ENCODE results near the gene SEC16A.

SEC16A gene

GRCh38 chr9:136396219-136396515 is 86.7 kb downstream of the SEC16A start:
- no peak overlapping the region for H3K27ac ChIP-seq (ENCODE audit: low read length)
- peaks cover 11% of the 10 kb centered on the region for H3K4me1 ChIP-seq (ENCODE audit: low read length)
- H3F3A ChIP-seq (ENCODE audit: insufficient read depth, low read length) = no peaks in the 10 kb centered on the region
- TF ChIP-seq EZH2 (optimal IDR thresholded peaks at IDR 0.05; ENCODE audit: low read depth, low read length) (no peak), EZH2phosphoT487 (IDR thresholded peaks at IDR 0.05; ENCODE audit: low read length) (no peak), CTCF (IDR thresholded peaks at IDR 0.05; ENCODE audit: low read length) (no peak)
- H3K9me2 ChIP-seq (replicated peaks; ENCODE audit: insufficient read depth, low read length) = no peaks in the 10 kb centered on the region
- H3K9ac ChIP-seq (ENCODE audit: low read length) = no peak overlapping the region
- peaks cover 4% of the 10 kb centered on the region; the same call in 1 of the 2 replicates for H3K36me3 ChIP-seq (replicated peaks; ENCODE audit: insufficient read depth, low read length)
- H3K4me3 ChIP-seq (ENCODE audit: low read length) = no peak overlapping the region
- no peaks in the 10 kb centered on the region for H3K27me3 ChIP-seq (replicated peaks; ENCODE audit: insufficient read depth, low read length)
- H3K9me3 ChIP-seq (replicated peaks; ENCODE audit: insufficient read depth, low read length) = no peaks in the 10 kb centered on the region
- H3K79me2 ChIP-seq (ENCODE audit: low read length) = peaks cover 29% of the 10 kb centered on the region
- no peak overlapping the region for H2AFZ ChIP-seq (ENCODE audit: low read length)
- no peak for DNase-seq
- no peak overlapping the region for H3K4me2 ChIP-seq (ENCODE audit: low read depth, low read length)
- H4K20me1 ChIP-seq (ENCODE audit: insufficient read depth, low read length) = no peaks in the 10 kb centered on the region

GRCh38 chr9:136395345-136396218 is 87.3 kb downstream of the SEC16A start:
- Histone ChIP-seq H3K4me1 (ENCODE audit: low read length) (peaks cover 9% of the 10 kb centered on the region), H2AFZ (ENCODE audit: low read length) (no peak overlapping the region), H3K9me3 (replicated peaks; ENCODE audit: insufficient read depth, low read length) (no peaks in the 10 kb centered on the region), H3K9ac (ENCODE audit: low read length) (no peak overlapping the region), H3K36me3 (replicated peaks; ENCODE audit: insufficient read depth, low read length) (peaks cover 4% of the 10 kb centered on the region; the same call in 1 of the 2 replicates), H3K79me2 (ENCODE audit: low read length) (peaks cover 29% of the 10 kb centered on the region), H3F3A (ENCODE audit: insufficient read depth, low read length) (no peaks in the 10 kb centered on the region), H4K20me1 (ENCODE audit: insufficient read depth, low read length) (no peaks in the 10 kb centered on the region), H3K27ac (ENCODE audit: low read length) (no peak overlapping the region), H3K4me3 (ENCODE audit: low read length) (no peak overlapping the region), H3K27me3 (replicated peaks; ENCODE audit: insufficient read depth, low read length) (no peaks in the 10 kb centered on the region), H3K4me2 (ENCODE audit: low read depth, low read length) (no peak overlapping the region), H3K9me2 (replicated peaks; ENCODE audit: insufficient read depth, low read length) (no peaks in the 10 kb centered on the region)
- no peak for TF ChIP-seq CTCF (IDR thresholded peaks at IDR 0.05; ENCODE audit: low read length)
- no peak for TF ChIP-seq EZH2 (optimal IDR thresholded peaks at IDR 0.05; ENCODE audit: low read depth, low read length)
- TF ChIP-seq EZH2phosphoT487 (IDR thresholded peaks at IDR 0.05; ENCODE audit: low read length) = no peak
- no peak for DNase-seq

GRCh38 chr9:136395020-136395340 is 87.9 kb downstream of the SEC16A start:
- Histone ChIP-seq H3K27ac (ENCODE audit: low read length) (no peak overlapping the region), H3K9ac (ENCODE audit: low read length) (no peak overlapping the region), H3K4me2 (ENCODE audit: low read depth, low read length) (no peak overlapping the region), H3K9me2 (replicated peaks; ENCODE audit: insufficient read depth, low read length) (no peaks in the 10 kb centered on the region), H3F3A (ENCODE audit: insufficient read depth, low read length) (no peaks in the 10 kb centered on the region), H3K27me3 (replicated peaks; ENCODE audit: insufficient read depth, low read length) (no peaks in the 10 kb centered on the region), H3K4me1 (ENCODE audit: low read length) (peaks cover 6% of the 10 kb centered on the region), H3K4me3 (ENCODE audit: low read length) (no peak overlapping the region), H4K20me1 (ENCODE audit: insufficient read depth, low read length) (no peaks in the 10 kb centered on the region), H3K9me3 (replicated peaks; ENCODE audit: insufficient read depth, low read length) (no peaks in the 10 kb centered on the region), H3K79me2 (ENCODE audit: low read length) (peaks cover 29% of the 10 kb centered on the region), H2AFZ (ENCODE audit: low read length) (no peak overlapping the region), H3K36me3 (replicated peaks; ENCODE audit: insufficient read depth, low read length) (peaks cover 4% of the 10 kb centered on the region; the same call in 1 of the 2 replicates)
- no peak for DNase-seq
- no peak for TF ChIP-seq EZH2phosphoT487 (IDR thresholded peaks at IDR 0.05; ENCODE audit: low read length)
- no peak for TF ChIP-seq EZH2 (optimal IDR thresholded peaks at IDR 0.05; ENCODE audit: low read depth, low read length)
- TF ChIP-seq CTCF (IDR thresholded peaks at IDR 0.05; ENCODE audit: low read length) = no peak
